Measurements from ENCODE around the gene GBGT1. TPM values are rescaled to one million over a fixed set of nuclear protein-coding genes. Genes with fewer than 3 reads are reported as not detected.
A peak's percentile ranks its signal among the peaks of the same experiment; 100 is the strongest.

Gene GBGT1
- total RNA-seq, 1 donor from 2014 or later = 13.4 TPM

DNA sequence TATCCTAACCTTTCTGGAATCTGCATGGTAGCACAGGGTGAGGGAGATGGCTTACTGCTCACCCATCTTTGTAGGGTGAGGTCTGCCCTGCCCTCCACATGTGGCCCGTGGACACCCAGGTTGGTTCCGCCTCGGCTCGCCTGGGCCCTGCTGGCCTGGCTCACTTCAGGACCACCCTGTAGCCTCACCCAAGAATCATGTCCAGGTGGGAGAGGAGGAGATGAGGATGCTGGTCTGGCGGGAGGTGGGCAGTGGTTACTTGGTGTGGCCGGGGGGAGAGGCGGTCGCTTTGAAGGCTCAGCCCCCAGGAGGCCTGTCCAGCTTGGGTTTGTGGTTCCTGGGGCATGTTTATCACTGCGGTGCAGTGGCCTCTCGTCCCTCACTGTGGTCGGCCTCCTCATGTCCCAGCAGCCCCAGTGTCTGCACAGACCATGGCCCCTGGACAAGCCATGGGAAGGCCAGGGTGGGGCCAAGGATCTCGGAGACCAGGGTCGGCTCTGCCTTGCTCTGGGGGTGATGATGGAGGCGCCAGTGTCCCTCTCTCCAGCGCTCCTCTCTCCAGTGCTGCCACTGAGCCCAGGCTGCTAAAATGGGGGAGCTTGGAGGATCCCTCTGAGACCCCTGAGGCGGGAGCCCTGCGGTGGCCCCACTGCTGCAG lies 40.8 kb upstream of the GBGT1 start:
- Histone ChIP-seq H3K4me1 (no peaks in the 10 kb centered on the region), H3K27ac (no peak overlapping the region), H3K27me3 (no peaks in the 10 kb centered on the region), H3K36me3 (no peaks in the 10 kb centered on the region), H3K9me3 (no peaks in the 10 kb centered on the region), H3K4me3 (no peak overlapping the region)
- intact Hi-C loops (cut with DNase I) = no loop called here
- TF ChIP-seq, protein P1, sequence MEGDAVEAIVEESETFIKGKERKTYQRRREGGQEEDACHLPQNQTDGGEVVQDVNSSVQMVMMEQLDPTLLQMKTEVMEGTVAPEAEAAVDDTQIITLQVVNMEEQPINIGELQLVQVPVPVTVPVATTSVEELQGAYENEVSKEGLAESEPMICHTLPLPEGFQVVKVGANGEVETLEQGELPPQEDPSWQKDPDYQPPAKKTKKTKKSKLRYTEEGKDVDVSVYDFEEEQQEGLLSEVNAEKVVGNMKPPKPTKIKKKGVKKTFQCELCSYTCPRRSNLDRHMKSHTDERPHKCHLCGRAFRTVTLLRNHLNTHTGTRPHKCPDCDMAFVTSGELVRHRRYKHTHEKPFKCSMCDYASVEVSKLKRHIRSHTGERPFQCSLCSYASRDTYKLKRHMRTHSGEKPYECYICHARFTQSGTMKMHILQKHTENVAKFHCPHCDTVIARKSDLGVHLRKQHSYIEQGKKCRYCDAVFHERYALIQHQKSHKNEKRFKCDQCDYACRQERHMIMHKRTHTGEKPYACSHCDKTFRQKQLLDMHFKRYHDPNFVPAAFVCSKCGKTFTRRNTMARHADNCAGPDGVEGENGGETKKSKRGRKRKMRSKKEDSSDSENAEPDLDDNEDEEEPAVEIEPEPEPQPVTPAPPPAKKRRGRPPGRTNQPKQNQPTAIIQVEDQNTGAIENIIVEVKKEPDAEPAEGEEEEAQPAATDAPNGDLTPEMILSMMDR (IDR thresholded peaks at IDR 0.05) = no peak
- DNase-seq (ENCODE audit: low spot score in 2 of 2) = peak in 1 of 2 donors; percentile 39

- intact Hi-C loops (cut with DNase I) = no loop called here
- DNase-seq (ENCODE audit: low spot score in 2 of 2) = peak in 1 of 2 donors; percentile 42
- Histone ChIP-seq H3K4me1 (no peaks in the 10 kb centered on the region), H3K9me3 (no peaks in the 10 kb centered on the region), H3K27ac (no peak overlapping the region), H3K27me3 (no peaks in the 10 kb centered on the region), H3K36me3 (no peaks in the 10 kb centered on the region), H3K4me3 (no peak overlapping the region)
- TF ChIP-seq, protein P1 (IDR thresholded peaks at IDR 0.05) = no peak
Measured at GRCh38 chr9:133203506-133204075, 39.9 kb upstream of the GBGT1 start.

DNA sequence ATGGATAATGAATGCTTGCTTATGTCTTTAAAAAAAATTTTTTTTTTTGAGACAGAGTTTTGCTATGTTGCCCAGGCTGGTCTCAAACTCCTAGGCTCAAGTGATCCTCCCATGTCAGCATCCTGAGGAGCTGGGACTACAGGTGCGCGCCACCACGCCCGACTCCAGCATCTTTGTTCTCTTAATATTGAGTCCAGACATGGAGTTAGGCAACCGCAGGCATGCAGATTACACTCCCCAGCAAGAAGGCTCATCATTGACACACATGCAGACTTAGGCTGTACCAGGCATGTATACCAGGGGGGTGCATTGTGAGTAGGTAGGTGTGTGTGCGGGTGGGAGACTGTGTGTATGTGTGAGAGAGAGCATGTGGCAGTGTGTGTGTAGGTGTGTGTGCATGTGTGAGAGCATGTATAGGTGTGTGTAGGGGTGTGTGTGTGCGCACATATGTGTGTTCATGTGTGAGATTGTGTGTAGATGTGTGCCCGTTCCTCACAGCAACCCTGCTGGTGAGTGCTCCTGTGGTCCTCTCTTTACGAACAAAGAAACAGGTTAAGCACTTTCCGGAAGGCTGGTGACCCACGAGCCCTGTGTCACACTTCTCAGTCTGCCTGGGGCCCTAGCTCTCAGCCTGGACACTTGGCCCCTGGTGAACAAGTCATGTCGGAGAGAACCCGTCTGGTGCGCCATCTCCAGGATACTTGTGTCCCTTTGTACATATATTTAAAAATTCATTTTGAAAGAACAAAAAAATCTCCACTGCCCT lies 39.2 kb upstream of the GBGT1 start:
- no peaks in the 10 kb centered on the region for H3K27me3 ChIP-seq
- H3K27ac ChIP-seq = no peak overlapping the region
- no peaks in the 10 kb centered on the region for H3K36me3 ChIP-seq
- intact Hi-C loops (cut with DNase I) = no loop called here
- H3K9me3 ChIP-seq = no peaks in the 10 kb centered on the region
- no peaks in the 10 kb centered on the region for H3K4me1 ChIP-seq
- H3K4me3 ChIP-seq = no peak overlapping the region
- DNase-seq (ENCODE audit: low spot score in 2 of 2) = peak in 1 of 2 donors; percentile 24
- TF ChIP-seq, protein P1 (IDR thresholded peaks at IDR 0.05) = no peak

GRCh38 chr9:133202145-133202513 lies 38.4 kb upstream of the GBGT1 start:
- Histone ChIP-seq H3K4me3 (no peak overlapping the region), H3K36me3 (no peaks in the 10 kb centered on the region), H3K9me3 (no peaks in the 10 kb centered on the region), H3K4me1 (no peaks in the 10 kb centered on the region), H3K27me3 (no peaks in the 10 kb centered on the region), H3K27ac (no peak overlapping the region)
- TF ChIP-seq, protein P1 (IDR thresholded peaks at IDR 0.05) = no peak
- intact Hi-C loops (cut with DNase I) = no loop called here
- peak in 1 of 2 donors; percentile 53 for DNase-seq (ENCODE audit: low spot score in 2 of 2)

- intact Hi-C loops (cut with DNase I) = no loop called here
- Histone ChIP-seq H3K36me3 (no peaks in the 10 kb centered on the region), H3K4me3 (no peak overlapping the region), H3K9me3 (no peaks in the 10 kb centered on the region), H3K27me3 (no peaks in the 10 kb centered on the region), H3K4me1 (no peaks in the 10 kb centered on the region), H3K27ac (no peak overlapping the region)
- TF ChIP-seq, protein P1 (IDR thresholded peaks at IDR 0.05) = no peak
- peak in 1 of 2 donors; percentile 43 for DNase-seq (ENCODE audit: low spot score in 2 of 2)
Measured at GRCh38 chr9:133201424-133202144, 37.9 kb upstream of the GBGT1 start.

All from ascending aorta (tissue), 2 donors.